ENCODE results near the gene SLC1A2. TPM values are rescaled to one million over a fixed set of nuclear protein-coding genes. Genes with fewer than 3 reads are reported as not detected.

The SLC1A2 gene
- total RNA-seq, 1 donor from 2014 or later, result not detected

GRCh38 chr11:35293699-35294098 lies 125.7 kb downstream of the SLC1A2 start:
- DNase-seq, result no peak

- DNase-seq, result no peak
These were observed 126.3 kb downstream of the SLC1A2 start for GRCh38 chr11:35293035-35293434.

GRCh38 chr11:35292279-35292678 lies 127.1 kb downstream of the SLC1A2 start:
- no peak for DNase-seq

- no peak for DNase-seq
These were observed 128.5 kb downstream of the SLC1A2 start for GRCh38 chr11:35290876-35291275.

- DNase-seq, result peak; percentile 19
These were observed 129.5 kb downstream of the SLC1A2 start for GRCh38 chr11:35289821-35290220.

GRCh38 chr11:35288817-35289541 lies 130.4 kb downstream of the SLC1A2 start:
- DNase-seq, result no peak

- no peak for DNase-seq
These were observed 131.0 kb downstream of the SLC1A2 start for GRCh38 chr11:35288309-35288708.

GRCh38 chr11:35287344-35287890 lies 131.9 kb downstream of the SLC1A2 start:
- no peak for DNase-seq

- DNase-seq, result no peak
These were observed 133.2 kb downstream of the SLC1A2 start for GRCh38 chr11:35286126-35286525.

GRCh38 chr11:35285471-35285870 lies 133.9 kb downstream of the SLC1A2 start:
- DNase-seq, result no peak

GRCh38 chr11:35282221-35282882 lies 137.0 kb downstream of the SLC1A2 start:
- no peak for DNase-seq

GRCh38 chr11:35281169-35281688 lies 138.1 kb downstream of the SLC1A2 start:
- DNase-seq, result no peak

- DNase-seq, result no peak
These were observed 138.6 kb downstream of the SLC1A2 start for GRCh38 chr11:35280727-35281126.

- DNase-seq, result no peak
These were observed 141.5 kb downstream of the SLC1A2 start for GRCh38 chr11:35277827-35278226.

- DNase-seq, result no peak
These were observed 142.8 kb downstream of the SLC1A2 start for GRCh38 chr11:35276396-35277145.

- no peak for DNase-seq
These were observed 143.6 kb downstream of the SLC1A2 start for GRCh38 chr11:35275786-35276170.

- no peak for DNase-seq
These were observed 144.2 kb downstream of the SLC1A2 start for GRCh38 chr11:35274909-35275785.

- DNase-seq, result no peak
These were observed 146.9 kb downstream of the SLC1A2 start for GRCh38 chr11:35272391-35272902.

- DNase-seq, result no peak
These were observed 148.3 kb downstream of the SLC1A2 start for GRCh38 chr11:35271031-35271430.

GRCh38 chr11:35270342-35270741 lies 149.0 kb downstream of the SLC1A2 start:
- DNase-seq, result no peak

- DNase-seq, result no peak
These were observed 151.9 kb downstream of the SLC1A2 start for GRCh38 chr11:35267504-35267903.
